Fibroblast of lung (primary cell): Measurements from ENCODE around the gene HECTD1.
"Not testable (repeated sequence)": the region's sequence is repeated elsewhere in the genome, so short reads cannot be mapped to it uniquely, and the experiment has no call there.

ENCODE experiments used
- CTCF ChIP-seq, 2 donors: IDR thresholded peaks in 1 of 2; conservative IDR thresholded peaks in 1 of 2; 1 replicate in 1 of 2; 2 replicates in 1 of 2; pipeline ENCODE4 v1.5.1; 2011 to 2012; ENCODE audit warnings: low read length in 2 of 2, control low read depth in 1 of 2, inconsistent platforms in 1 of 2, low read depth in 1 of 2, mild to moderate bottlenecking in 1 of 2
- EZH2 ChIP-seq: IDR thresholded peaks from 2 replicates; pipeline ENCODE4 v1.5.1; 2012; ENCODE audit warnings: low read length, control low read depth, mild to moderate bottlenecking; ENCODE audit errors: missing control alignments

GRCh38 chr14:31095817-31096216 is 111.8 kb downstream of the HECTD1 start:
- TF ChIP-seq CTCF (conservative IDR thresholded peaks at IDR 0.05 in 1 of 2, IDR thresholded peaks at IDR 0.05 in 1 of 2; ENCODE audit: low read depth in 1 of 2, low read length in 2 of 2); EZH2: not testable (repeated sequence)
